Adrenal gland (tissue), 12 donors: ENCODE data around the gene SPNS2. TPM values are rescaled to one million over a fixed set of nuclear protein-coding genes. Genes with fewer than 3 reads are reported as not detected.

Experiments
- DNase-seq, 7 donors: peaks; one replicate each; pipeline ENCODE4 v3.0.0-alpha.2; 2019 to 2020
- H3K27ac ChIP-seq, 5 donors: fragments of 200-600 bp; sonication (generic) in 4 of 5; 1 replicate in 3 of 5; 2 replicates in 2 of 5; pipeline versions ENCODE4 v1.5.1 to v1.8.0; 2016 to 2020; ENCODE audit warnings: mild to moderate bottlenecking in 1 of 5
- H3K27me3 ChIP-seq: fragments of 200-600 bp; 2 replicates; pipeline ENCODE4 v1.8.0; 2021
- H3K36me3 ChIP-seq, 2 donors: fragments of 200-600 bp; replicated peaks in 1 of 2; 1 replicate in 1 of 2; 2 replicates in 1 of 2; pipeline versions ENCODE4 v1.5.1 to v1.8.0; 2018 to 2022
- H3K4me1 ChIP-seq, 2 donors: fragments of 200-600 bp; replicated peaks in 1 of 2; 1 replicate in 1 of 2; 2 replicates in 1 of 2; pipeline versions ENCODE4 v1.5.1 to v1.8.0; 2018 to 2021
- H3K4me3 ChIP-seq, 4 donors: fragments of 200-600 bp; sonication (generic) in 3 of 4; one replicate each; pipeline ENCODE4 v1.5.1; 2016 to 2018
- H3K9me3 ChIP-seq, 3 donors: fragments of 200-600 bp; sonication (generic) in 1 of 3; replicated peaks in 1 of 3; 1 replicate in 2 of 3; 2 replicates in 1 of 3; pipeline versions ENCODE4 v1.5.1 to v1.8.0; 2016 to 2021
- POLR2A ChIP-seq, 2 donors: fragments of 450-650 bp; IDR thresholded peaks; one replicate each; pipeline ENCODE4 v1.6.1; 2017; ENCODE audit warnings: antibody characterized with exemption in 2 of 2, mild to moderate bottlenecking in 2 of 2, moderate library complexity in 1 of 2
- WGBS, 4 donors: extraction: QIAGEN DNeasy Blood & Tissue Kit in 2 of 4; methylation state at CpG; one replicate each; pipeline versions ENCODE4 v1.1.5 to v1.1.7; 2013 to 2017; 5-methylcytosine and 5-hydroxymethylcytosine counted together
- intact Hi-C, 2 donors: fragments of 100-400 bp; cut with DNase I; formaldehyde crosslinking; loops; one replicate each; pipeline versions ENCODE4 v1.14.1 to v1.15.0; 2022 to 2023
- polyA plus RNA-seq, 3 donors: library from polyadenylated mRNA; stranded (reverse); fragments of 200-250 nt in 2 of 3; fragments of 350-450 nt in 1 of 3; fragmentation: Illumina TruSeq in 1 of 3; extraction: RNeasy Lipid Tissue Mini Kit (QIAGEN cat#74804) in 1 of 3; gene quantifications; one replicate each; pipeline ENCODE4 v1.2.3, GENCODE V29; 2013 to 2014
- total RNA-seq, 9 donors: library from RNA; depleted of rRNA in 4 of 9; stranded (reverse); fragments of >200 nt in 4 of 9; fragments of 120-200 nt in 1 of 9; fragmentation: NEBNext Ultra II Directional in 1 of 9; extraction: Animal tissue kit (Norgen Biotek cat#: 25700) in 1 of 9; gene quantifications; one replicate each; pipeline versions ENCODE4 v1.1.0 to v1.2.4, GENCODE V29; 2013 to 2023
- TF ChIP-seq, protein P1 (sequence below), 6 experiments: fragments of 450-650 bp in 4 of 6; fragments of 200-600 bp in 2 of 6; sonication (generic) in 1 of 6; IDR thresholded peaks; 1 replicate in 5 of 6; 2 replicates in 1 of 6; pipeline versions ENCODE4 v1.5.1 to v1.8.0; 2016 to 2021; ENCODE audit warnings: antibody characterized with exemption in 6 of 6, mild to moderate bottlenecking in 2 of 6, moderate library complexity in 1 of 6
- donor health status: healthy with polysubstance abuse.
- donor health status: Bipolar disorder and iron deficiency.
- donor health status: DM: yes; HTN: yes; CAD: no.
- donor health status: DM: no; HTN: no; CAD: no.
- donor health status: DM: no; HTN: no; CAD: no.
- donor health status: DM: yes; HTN: yes; CAD: no.

Gene SPNS2
- total and polyA plus RNA-seq, 12 donors: 0.90 to 25.1 (median 7.7) TPM

- no peak for DNase-seq
- 78 to 91% (median 83%) methylated on average over 4 to 9 of the region's 9 CpGs for WGBS, 4 donors
- intact Hi-C loops: no loop called here
- Histone ChIP-seq H3K27me3 (no peaks in the 10 kb centered on the region), H3K36me3 (no peaks in the 10 kb centered on the region), H3K4me3 (no peak overlapping the region), H3K9me3 (no peaks in the 10 kb centered on the region), H3K27ac (no peak overlapping the region), H3K4me1 (no peaks in the 10 kb centered on the region)
- TF ChIP-seq, protein P1, sequence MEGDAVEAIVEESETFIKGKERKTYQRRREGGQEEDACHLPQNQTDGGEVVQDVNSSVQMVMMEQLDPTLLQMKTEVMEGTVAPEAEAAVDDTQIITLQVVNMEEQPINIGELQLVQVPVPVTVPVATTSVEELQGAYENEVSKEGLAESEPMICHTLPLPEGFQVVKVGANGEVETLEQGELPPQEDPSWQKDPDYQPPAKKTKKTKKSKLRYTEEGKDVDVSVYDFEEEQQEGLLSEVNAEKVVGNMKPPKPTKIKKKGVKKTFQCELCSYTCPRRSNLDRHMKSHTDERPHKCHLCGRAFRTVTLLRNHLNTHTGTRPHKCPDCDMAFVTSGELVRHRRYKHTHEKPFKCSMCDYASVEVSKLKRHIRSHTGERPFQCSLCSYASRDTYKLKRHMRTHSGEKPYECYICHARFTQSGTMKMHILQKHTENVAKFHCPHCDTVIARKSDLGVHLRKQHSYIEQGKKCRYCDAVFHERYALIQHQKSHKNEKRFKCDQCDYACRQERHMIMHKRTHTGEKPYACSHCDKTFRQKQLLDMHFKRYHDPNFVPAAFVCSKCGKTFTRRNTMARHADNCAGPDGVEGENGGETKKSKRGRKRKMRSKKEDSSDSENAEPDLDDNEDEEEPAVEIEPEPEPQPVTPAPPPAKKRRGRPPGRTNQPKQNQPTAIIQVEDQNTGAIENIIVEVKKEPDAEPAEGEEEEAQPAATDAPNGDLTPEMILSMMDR (IDR thresholded peaks at IDR 0.05): no peak
- TF ChIP-seq POLR2A (IDR thresholded peaks at IDR 0.05): no peak
These were observed 23.7 kb upstream of the SPNS2 start for GRCh38 chr17:4475001-4475400.

- Histone ChIP-seq H3K4me3 (no peak overlapping the region), H3K36me3 (no peaks in the 10 kb centered on the region), H3K27me3 (no peaks in the 10 kb centered on the region), H3K27ac (no peak overlapping the region), H3K4me1 (no peaks in the 10 kb centered on the region), H3K9me3 (no peaks in the 10 kb centered on the region)
- WGBS, 4 donors: 67 to 91% (median 83%) methylated on average over 6 to 7 of the region's 7 CpGs
- intact Hi-C loops: no loop called here
- TF ChIP-seq, protein P1 (IDR thresholded peaks at IDR 0.05): no peak
- TF ChIP-seq POLR2A (IDR thresholded peaks at IDR 0.05): no peak
- DNase-seq: no peak
These were observed 23.2 kb upstream of the SPNS2 start for GRCh38 chr17:4475463-4475862.

- no peaks in the 10 kb centered on the region for H3K36me3 ChIP-seq
- DNase-seq: no peak
- no peak for TF ChIP-seq POLR2A (IDR thresholded peaks at IDR 0.05)
- TF ChIP-seq, protein P1 (IDR thresholded peaks at IDR 0.05): no peak
- no peak overlapping the region for H3K4me3 ChIP-seq
- intact Hi-C loops: no loop called here
- WGBS, 4 donors: 70 to 89% (median 86%) methylated on average over 7 to 14 of the region's 14 CpGs
- no peaks in the 10 kb centered on the region for H3K4me1 ChIP-seq
- no peaks in the 10 kb centered on the region for H3K27me3 ChIP-seq
- no peak overlapping the region for H3K27ac ChIP-seq
- H3K9me3 ChIP-seq: no peaks in the 10 kb centered on the region
These were observed 22.7 kb upstream of the SPNS2 start for GRCh38 chr17:4476017-4476416.

- H3K4me1 ChIP-seq: no peaks in the 10 kb centered on the region
- H3K27me3 ChIP-seq: no peaks in the 10 kb centered on the region
- no peak overlapping the region for H3K27ac ChIP-seq
- H3K36me3 ChIP-seq: no peaks in the 10 kb centered on the region
- no peak for DNase-seq
- 79 to 95% (median 85%) methylated on average over 7 to 19 of the region's 19 CpGs for WGBS, 4 donors
- intact Hi-C loops: no loop called here
- TF ChIP-seq, protein P1 (IDR thresholded peaks at IDR 0.05): no peak
- no peak for TF ChIP-seq POLR2A (IDR thresholded peaks at IDR 0.05)
- H3K4me3 ChIP-seq: no peak overlapping the region
- H3K9me3 ChIP-seq: no peaks in the 10 kb centered on the region
These were observed 22.1 kb upstream of the SPNS2 start for GRCh38 chr17:4476511-4477070.
